Astrocyte of the cerebellum (primary cell): ENCODE results near the gene STON2.

Source experiments
- DNase-seq: peaks from one replicate; pipeline ENCODE4 v3.0.0-alpha.2; 2011; ENCODE audit warnings: low read depth
- H3K4me3 ChIP-seq: 2 replicates; pipeline ENCODE4 v1.5.1; 2011; ENCODE audit warnings: mild to moderate bottlenecking, low read depth, low read length, moderate library complexity
- CTCF ChIP-seq: IDR thresholded peaks from 2 replicates; pipeline ENCODE4 v1.5.1; 2012; ENCODE audit warnings: low read length, low read depth, moderate library complexity, mild to moderate bottlenecking; ENCODE audit errors: missing control alignments
- in situ Hi-C: cut with HindIII; loops from 2 replicates; pipeline ENCODE4 v1.10.0; 2017; ENCODE audit warnings: low sequenced_read_pairs

Gene STON2

GRCh38 chr14:81408595-81408994 is 8.5 kb upstream of the STON2 start:
- TF ChIP-seq CTCF = no peak
- in situ Hi-C loops = no loop called here
- DNase-seq = no peak

GRCh38 chr14:81406863-81407262 is 6.7 kb upstream of the STON2 start:
- in situ Hi-C loops = no loop called here
- no peak overlapping the region for H3K4me3 ChIP-seq
- peak; percentile 92 for DNase-seq
- TF ChIP-seq CTCF = no peak

More at GRCh38 chr14:81408595-81408994, 8.5 kb upstream of the STON2 start:
- H3K4me3 ChIP-seq = no peak overlapping the region

GRCh38 chr14:81402123-81402495 is 2.0 kb upstream of the STON2 start:
- DNase-seq = no peak
- in situ Hi-C loops = no loop called here
- no peak overlapping the region for H3K4me3 ChIP-seq
- TF ChIP-seq CTCF = no peak

GRCh38 chr14:81401420-81402122 is 1.4 kb upstream of the STON2 start:
- in situ Hi-C loops = no loop called here
- no peak overlapping the region for H3K4me3 ChIP-seq
- peak; percentile 97 for DNase-seq
- TF ChIP-seq CTCF = no peak

GRCh38 chr14:81400852-81401251 is 728 bp upstream of the STON2 start:
- TF ChIP-seq CTCF = no peak
- H3K4me3 ChIP-seq = no peak overlapping the region
- in situ Hi-C loops = no loop called here
- peak; percentile 100 for DNase-seq

GRCh38 chr14:81398196-81398891 is 1.8 kb downstream of the STON2 start:
- no peak for TF ChIP-seq CTCF
- in situ Hi-C loops = no loop called here
- H3K4me3 ChIP-seq = no peak overlapping the region
- no peak for DNase-seq
